ENCODE measurements around the gene PCDH18. TPM values are rescaled to one million over a fixed set of nuclear protein-coding genes. Genes with fewer than 3 reads are reported as not detected.

Gene PCDH18
- total and polyA plus RNA-seq, 2 of the 4 experiments (the other 2 are of a cell fraction): 41.3 to 119 TPM

DNA sequence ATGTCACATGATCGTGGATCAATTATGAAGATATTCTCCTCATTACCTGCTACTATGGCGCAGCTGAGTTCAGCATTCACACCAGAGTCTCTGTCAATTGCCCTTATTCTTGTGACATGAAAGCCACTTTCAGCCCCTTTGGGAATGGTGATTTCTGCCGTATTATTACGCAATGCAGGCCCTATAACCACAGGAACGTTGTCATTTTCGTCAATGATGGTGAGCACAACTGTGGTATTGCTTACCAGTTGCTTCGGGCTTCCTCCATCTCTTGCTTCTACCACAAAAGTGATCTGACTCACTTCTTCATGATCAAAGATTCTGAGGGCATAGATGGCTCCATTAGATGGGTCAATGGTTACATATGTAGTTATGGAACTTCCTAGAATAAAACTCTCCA is 2.1 kb downstream of the PCDH18 start:
- POLR2A ChIA-PET (ENCODE audit: unreplicated experiment): interaction anchor here (0.6 to 1.0 kb wide), 2 partner anchors 125 to 133 kb away, joined by 3 to 4 read pairs; no protein-coding TSS in a partner anchor
- no TSS peak for BruUV-seq (replicated peaks)
- peak overlapping the region; percentile 39 for H3K4ac ChIP-seq (ENCODE audit: low read depth, low read length)

More for the DNA sequence above, 2.1 kb downstream of the PCDH18 start:
- Histone ChIP-seq H2AK9ac (replicated peaks; ENCODE audit: low read depth, low read length, poor library complexity) (no peak overlapping the region), H4K20me1 (ENCODE audit: insufficient read depth, low read length) (peaks cover 20% of the 10 kb centered on the region; the same call in 1 of the 2 replicates), H3K27me3 (ENCODE audit: control insufficient read depth, insufficient read depth, low read length) (no peaks in the 10 kb centered on the region), H4K5ac (ENCODE audit: low read depth, low read length) (peak overlapping the region; percentile 44; the same call in 1 of the 2 replicates), H2BK15ac (ENCODE audit: low read depth, low read length) (no peak overlapping the region; the same call in 2 of the 3 replicates), H3K4me2 (ENCODE audit: low read depth, low read length) (peak overlapping the region; percentile 95), H3K9me3 (ENCODE audit: control insufficient read depth, insufficient read depth, low read length) (no peaks in the 10 kb centered on the region), H3K23ac (ENCODE audit: low read depth, low read length) (peak overlapping the region; percentile 92), H3K14ac (replicated peaks; ENCODE audit: low read depth, low read length) (peak overlapping the region; percentile 89), H3K4me3 (ENCODE audit: insufficient read depth, low read depth, low read length) (peak overlapping the region; percentile 62), H2BK120ac (ENCODE audit: low read depth, low read length) (peak overlapping the region; percentile 64), H3K56ac (ENCODE audit: extremely low read depth, insufficient read depth, low read length) (peak overlapping the region; percentile 97), H2BK5ac (ENCODE audit: low read depth, low read length, poor library complexity, severe bottlenecking) (peak overlapping the region; percentile 76), H3K9me1 (ENCODE audit: insufficient read depth, low read length) (0 out of 2 replicates have a peak, but pooled peaks cover 2% of the 10 kb centered on the region), H3K27ac (ENCODE audit: insufficient read depth, low read length) (peak overlapping the region; percentile 69; the same call in 1 of the 2 replicates), H3K9ac (ENCODE audit: low read depth, low read length) (peak overlapping the region; percentile 94), H2AFZ (replicated peaks; ENCODE audit: low read length, poor library complexity) (no peak overlapping the region), H2AK5ac (ENCODE audit: low read depth, low read length) (peak overlapping the region; percentile 31; the same call in 1 of the 2 replicates), H2BK20ac (ENCODE audit: low read depth, low read length) (0 out of 2 replicates have a peak overlapping the region, but pooled peaks have one; percentile 11), H4K8ac (ENCODE audit: low read depth in 2 of 2, low read length in 2 of 2) (peak overlapping the region in 1 of 2 experiments; percentile 49; a peak in 3 of 4 replicates), H4K91ac (ENCODE audit: insufficient read depth, low read depth, low read length) (peak overlapping the region; percentile 42; the same call in 1 of the 2 replicates), H3K79me1 (ENCODE audit: low read depth in 1 of 2, low read length in 2 of 2) (peaks cover 8 to 19% of the 10 kb centered on the region in 2 experiments; a peak in 3 of 4 replicates), H3K36me3 (ENCODE audit: control insufficient read depth, insufficient read depth, low read length) (peaks cover 41% of the 10 kb centered on the region), H3K18ac (ENCODE audit: low read depth, low read length) (peak overlapping the region; percentile 90), H3K4me1 (ENCODE audit: control insufficient read depth, insufficient read depth, low read length) (peaks cover 3% of the 10 kb centered on the region; the same call in 1 of the 2 replicates)
- CTCF ChIA-PET: interaction anchor here (1.5 kb wide), 1 partner anchor 130 kb away, joined by 3 read pairs; no protein-coding TSS in a partner anchor
- in situ Hi-C loops (cut with MboI; ENCODE audit: low sequenced_read_pairs): loop anchor here (10.0 to 25.0 kb wide), 3 partner anchors 125 to 1157 kb away; no protein-coding TSS in a partner anchor
- dilution Hi-C loops (cut with HindIII; ENCODE audit: low sequenced_read_pairs, unreplicated experiment): no loop called here
- DNase-seq (peak; percentile 79), ATAC-seq (ENCODE audit: low read depth) (peak; percentile 2; the same call in 1 of the 2 replicates)
- TF ChIP-seq CEBPB (IDR thresholded peaks at IDR 0.05; ENCODE audit: low read depth, low read length) (peak; percentile 100), RAD21 (IDR thresholded peaks at IDR 0.05; ENCODE audit: low read length) (no peak), MXI1 (IDR thresholded peaks at IDR 0.05; ENCODE audit: borderline replicate concordance, low read depth, low read length) (peak; percentile 13; the same call in 1 of the 2 replicates)
- intact Hi-C loops (cut with micrococcal nuclease): loop anchor here (2.0 to 5.0 kb wide), 6 partner anchors 247 to 1152 kb away; no protein-coding TSS in a partner anchor
- WGBS, 2 experiments (ENCODE audit: extremely low coverage in 2 of 2, insufficient read length in 1 of 2): no CpG with 5 or more reads among the region's 7 CpGs
